ENCODE results near the gene MPND. TPM values are rescaled to one million over a fixed set of nuclear protein-coding genes. Genes with fewer than 3 reads are reported as not detected.

MPND gene
- total RNA-seq, 3 donors from 2014 or later, result 43.8 to 82.8 (median 49.0) TPM

- no peak for DNase-seq
- Histone ChIP-seq H3K36me3 (ENCODE audit: low read depth) (no peaks in the 10 kb centered on the region), H3K4me1 (ENCODE audit: low read depth) (no peaks in the 10 kb centered on the region), H3K9me3 (no peaks in the 10 kb centered on the region), H3K4me3 (no peak overlapping the region)
- TF ChIP-seq CTCF (IDR thresholded peaks at IDR 0.05), result no peak
- ATAC-seq, result no peak
- intact Hi-C loops (cut with DNase I, micrococcal nuclease), result no loop called here
Observed at GRCh38 chr19:4298810-4299550, 44.4 kb upstream of the MPND start.

- no peak for TF ChIP-seq CTCF (IDR thresholded peaks at IDR 0.05)
- intact Hi-C loops (cut with DNase I, micrococcal nuclease), result no loop called here
- DNase-seq (no peak), ATAC-seq (no peak)
- H3K9me3 ChIP-seq, result no peaks in the 10 kb centered on the region
- H3K36me3 ChIP-seq (ENCODE audit: low read depth), result no peaks in the 10 kb centered on the region
- H3K4me3 ChIP-seq, result no peak overlapping the region
- no peaks in the 10 kb centered on the region for H3K4me1 ChIP-seq (ENCODE audit: low read depth)
Observed at GRCh38 chr19:4300589-4300988, 42.8 kb upstream of the MPND start.

- Histone ChIP-seq H3K4me3 (no peak overlapping the region), H3K4me1 (ENCODE audit: low read depth) (no peaks in the 10 kb centered on the region), H3K36me3 (ENCODE audit: low read depth) (no peaks in the 10 kb centered on the region), H3K9me3 (no peaks in the 10 kb centered on the region)
- no peak for DNase-seq
- intact Hi-C loops (cut with DNase I, micrococcal nuclease), result no loop called here
- TF ChIP-seq CTCF (IDR thresholded peaks at IDR 0.05), result no peak
- ATAC-seq, result peak; percentile 73
Observed at GRCh38 chr19:4301590-4302242, 41.6 kb upstream of the MPND start.

GRCh38 chr19:4302243-4302640, 41.1 kb upstream of the MPND start, which contains the start of gene TMIGD2:
Gene TMIGD2 (minus strand): TSS chr19:4302389. CDS start chr19:4302385, 4 bp downstream.
- H3K4me1 ChIP-seq (ENCODE audit: low read depth), result no peaks in the 10 kb centered on the region
- H3K36me3 ChIP-seq (ENCODE audit: low read depth), result no peaks in the 10 kb centered on the region
- no peak for TF ChIP-seq CTCF (IDR thresholded peaks at IDR 0.05)
- ATAC-seq, result peak; percentile 15
- no peak for DNase-seq
- H3K9me3 ChIP-seq, result no peaks in the 10 kb centered on the region
- intact Hi-C loops (cut with DNase I, micrococcal nuclease), result no loop called here
- no peak within 1 kb of the TSS for H3K4me3 ChIP-seq

- Histone ChIP-seq H3K36me3 (ENCODE audit: low read depth) (no peaks in the 10 kb centered on the region), H3K4me1 (ENCODE audit: low read depth) (no peaks in the 10 kb centered on the region), H3K9me3 (no peaks in the 10 kb centered on the region), H3K4me3 (no peak overlapping the region)
- peak; percentile 37 for ATAC-seq
- TF ChIP-seq CTCF (IDR thresholded peaks at IDR 0.05), result no peak
- no peak for DNase-seq
- intact Hi-C loops (cut with DNase I, micrococcal nuclease), result no loop called here
Observed at GRCh38 chr19:4303819-4304537, 39.4 kb upstream of the MPND start.
